GM19372 (cell line): ENCODE data around the gene GLIS1.

ENCODE experiments used
- ATAC-seq: cut with Tn5 transposase; IDR thresholded peaks from one replicate; pipeline ENCODE4 v1.9.1; 2021; ENCODE audit warnings: mild to moderate bottlenecking, low read depth, moderate library complexity; ENCODE audit not compliant: unreplicated experiment

Gene GLIS1

DNA sequence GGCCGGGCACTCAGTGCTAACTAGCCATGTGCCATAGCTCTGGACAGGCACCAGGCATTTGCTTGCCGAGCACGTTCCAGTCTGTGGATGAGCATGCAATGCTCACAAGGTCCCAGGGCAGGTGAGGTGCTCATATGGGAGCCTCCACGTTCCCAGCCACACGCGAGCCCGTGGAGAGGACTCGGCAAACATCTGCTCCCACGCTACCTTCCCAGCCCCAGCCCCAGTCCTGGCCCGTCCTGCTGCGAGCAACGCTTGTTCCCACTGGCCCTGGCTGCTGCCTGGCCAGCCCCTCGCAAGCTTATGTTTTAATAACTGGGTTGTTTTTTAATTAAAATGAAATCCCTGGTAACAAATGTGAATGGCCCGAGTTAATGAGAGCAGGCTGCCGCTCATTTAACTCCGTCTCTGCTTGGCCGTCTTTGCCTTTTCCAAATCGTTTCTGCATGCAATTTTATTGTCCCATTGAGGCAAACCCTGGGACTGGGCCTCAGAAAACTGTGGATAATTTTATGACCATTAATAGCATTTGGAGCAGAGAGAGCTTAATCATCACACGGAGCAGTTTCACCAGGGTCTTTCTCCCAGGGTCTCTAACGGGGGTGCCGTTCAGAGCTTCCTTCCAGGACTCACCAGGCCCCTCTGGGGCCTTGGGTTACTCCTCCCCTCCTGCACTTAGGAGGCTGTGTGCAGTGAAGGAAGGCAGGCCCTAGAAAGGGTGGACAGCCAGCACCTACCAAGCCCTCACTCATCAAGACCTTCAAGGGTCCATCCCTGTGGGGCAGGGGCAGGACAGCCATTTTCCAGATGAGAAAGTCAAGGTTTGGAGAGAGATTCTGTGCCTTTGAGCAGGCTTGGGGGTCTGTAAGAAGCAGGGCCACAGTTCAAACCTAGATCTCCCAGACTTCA lies 136.8 kb downstream of the GLIS1 start:
- no peak for ATAC-seq

DNA sequence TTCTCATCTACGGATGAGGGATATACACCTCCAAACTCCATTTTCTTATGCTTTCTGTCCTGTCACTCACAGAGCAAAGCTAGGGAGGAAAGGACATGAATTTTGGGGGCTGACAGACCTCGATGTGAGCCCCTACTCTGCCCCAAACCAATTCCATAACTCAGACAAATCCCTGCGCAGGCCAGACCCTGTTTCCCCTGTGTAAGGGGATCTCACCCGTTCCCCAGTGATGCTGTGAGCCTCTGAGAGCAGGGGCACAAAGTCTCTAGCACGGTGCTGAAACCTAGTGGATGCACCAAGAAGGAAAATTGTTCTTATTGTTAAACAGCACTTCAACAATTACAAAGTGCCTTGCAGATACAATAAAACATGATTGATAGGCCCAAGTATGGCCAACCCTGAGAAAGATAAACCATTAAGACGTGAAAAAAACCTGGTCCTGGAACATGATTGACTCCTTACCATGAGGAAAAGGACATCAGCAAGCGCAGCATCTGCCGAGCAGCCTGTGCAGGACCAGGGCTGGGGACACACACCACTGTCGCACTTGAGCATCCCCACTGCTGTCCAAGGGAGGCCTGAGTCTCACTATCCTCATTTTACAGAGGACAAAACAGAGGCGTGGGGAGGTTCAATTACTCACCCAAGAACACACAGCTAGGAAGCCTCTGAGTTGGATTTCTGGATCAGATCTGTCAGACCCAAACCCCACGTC lies 137.8 kb downstream of the GLIS1 start:
- ATAC-seq: no peak

DNA sequence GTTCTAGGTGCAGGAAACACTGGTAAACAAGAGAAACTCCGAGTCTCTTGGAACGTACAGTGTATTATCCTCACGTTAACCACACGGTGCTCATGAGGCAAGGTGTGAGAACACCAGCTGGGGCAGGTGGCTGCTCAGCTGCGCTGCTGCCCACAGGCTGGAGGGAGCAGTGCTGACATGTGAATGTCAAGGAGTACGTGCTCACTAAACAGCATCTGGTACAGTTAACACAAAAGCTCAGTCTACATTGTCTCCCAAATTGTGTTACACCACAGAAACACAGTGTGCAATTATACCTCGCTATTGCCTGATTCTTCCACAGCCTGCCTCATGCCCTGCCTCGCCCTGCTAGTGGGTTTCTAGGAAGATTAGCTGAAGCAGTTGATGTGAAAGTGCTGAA lies 138.4 kb downstream of the GLIS1 start:
- no peak for ATAC-seq

DNA sequence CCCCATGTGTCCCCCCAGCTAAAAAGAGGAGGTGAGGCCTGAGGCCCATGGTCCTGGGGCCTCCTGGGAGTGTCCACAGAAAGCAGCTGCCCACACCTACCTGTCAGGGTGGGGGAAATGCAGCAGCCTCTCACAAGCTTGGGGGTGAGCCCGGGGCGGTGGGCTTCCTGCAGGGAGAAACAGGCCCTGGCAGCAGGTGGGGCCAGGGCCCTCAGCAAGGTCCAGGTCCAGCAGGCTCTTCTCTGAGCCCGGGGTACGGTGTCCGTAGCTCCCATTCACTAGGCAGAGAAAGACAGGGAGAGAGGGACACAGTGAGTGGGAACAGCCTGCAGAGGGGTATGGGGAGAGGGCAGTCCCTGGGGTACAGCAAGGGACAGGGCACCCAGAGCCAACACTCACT lies 139.0 kb downstream of the GLIS1 start:
- no peak for ATAC-seq

DNA sequence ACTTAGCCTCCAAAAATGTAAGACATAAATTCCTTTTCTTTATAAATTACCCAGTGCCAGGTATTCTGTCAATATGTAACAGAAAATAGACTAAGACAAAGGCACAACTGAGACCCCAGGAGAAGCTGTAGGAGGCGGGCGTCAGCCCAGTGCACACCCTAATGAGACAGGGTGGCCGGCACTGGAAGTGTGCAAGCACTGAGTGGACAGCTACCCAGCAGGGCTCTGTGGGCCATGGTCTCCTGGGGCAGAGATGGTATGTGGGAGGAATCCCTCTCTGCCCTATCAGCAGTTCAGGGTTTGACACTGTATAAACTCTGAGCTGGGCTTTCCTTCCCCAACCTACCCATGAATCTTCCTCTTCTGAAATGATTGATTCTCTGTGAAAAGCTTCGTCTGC lies 139.5 kb downstream of the GLIS1 start:
- no peak for ATAC-seq

DNA sequence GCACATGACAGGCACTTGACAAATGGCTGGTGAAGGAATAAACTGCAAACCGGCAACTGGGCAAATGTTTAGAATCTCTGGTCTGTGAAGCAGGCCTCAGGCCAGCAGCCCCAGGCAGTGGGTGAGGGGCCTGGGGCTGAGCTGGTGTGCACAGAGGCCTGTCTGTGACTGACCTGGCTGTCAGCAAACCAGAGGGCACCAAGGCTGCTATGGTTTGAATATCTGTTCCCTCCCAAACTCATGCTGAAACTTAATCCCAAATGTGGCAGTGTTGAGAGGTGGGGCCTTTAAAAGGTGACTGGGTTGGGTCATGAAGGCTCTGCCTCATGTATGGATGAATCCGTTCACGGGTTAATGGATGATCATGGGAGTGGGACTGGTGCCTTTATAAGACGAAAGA lies 140.0 kb downstream of the GLIS1 start:
- no peak for ATAC-seq

DNA sequence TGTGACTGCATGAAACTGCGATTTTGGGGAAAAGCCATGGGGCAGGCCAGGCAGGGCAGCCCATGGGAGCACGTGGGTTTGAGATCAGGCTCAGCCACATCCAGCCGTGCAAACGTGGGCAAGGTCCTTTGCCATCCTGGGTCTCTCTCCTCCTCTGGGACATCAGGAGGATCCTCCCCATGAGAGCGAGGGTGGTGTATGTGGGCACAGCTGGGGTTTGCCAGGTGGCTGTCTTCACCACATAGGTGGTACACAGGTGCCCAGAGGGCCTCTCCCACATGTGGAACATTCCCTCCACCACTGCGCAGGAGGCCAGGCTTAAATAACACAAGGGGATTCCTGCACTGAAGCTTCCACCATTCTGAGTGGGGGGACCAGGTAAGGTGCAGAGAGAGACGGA lies 143.1 kb downstream of the GLIS1 start:
- no peak for ATAC-seq

DNA sequence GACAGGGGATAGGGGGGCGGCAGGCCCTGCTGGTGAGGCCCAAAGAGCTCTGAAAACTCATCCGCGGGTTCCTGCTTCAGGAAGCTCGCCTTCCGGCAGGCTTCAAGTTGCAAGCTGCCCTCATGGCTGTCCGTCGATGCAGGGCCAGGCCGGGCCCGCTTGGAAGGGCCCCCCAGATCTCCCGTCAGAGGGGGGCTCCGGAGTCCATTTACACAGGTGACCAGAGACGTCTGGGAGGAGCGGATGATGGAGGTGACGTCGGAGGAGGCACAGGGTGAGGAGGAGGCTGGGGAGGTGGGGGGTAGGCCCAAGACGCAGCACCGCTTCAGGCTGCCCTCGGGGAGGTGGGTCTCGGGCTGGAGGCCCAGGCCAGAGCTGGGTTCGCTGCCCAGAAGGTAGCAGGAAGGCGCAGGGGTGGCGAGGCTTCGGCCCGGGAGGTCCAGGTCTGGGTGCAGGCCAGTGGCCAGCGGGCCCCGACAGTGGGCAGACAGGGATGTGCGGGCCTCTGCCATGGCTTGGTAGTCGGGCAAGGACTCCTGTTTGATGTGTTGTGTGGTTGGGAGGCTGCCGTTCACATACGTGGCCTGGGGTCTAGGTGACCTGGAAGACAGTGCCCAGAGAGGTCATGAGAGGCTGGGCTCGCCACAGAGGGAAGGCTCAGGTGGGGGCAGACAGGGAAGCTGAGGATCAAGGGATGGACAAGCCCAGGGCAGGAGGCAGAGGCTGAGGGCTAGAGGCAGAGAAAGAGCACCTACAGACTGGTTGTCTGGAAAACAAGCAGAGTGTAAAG lies 144.4 kb downstream of the GLIS1 start:
- ATAC-seq: no peak

DNA sequence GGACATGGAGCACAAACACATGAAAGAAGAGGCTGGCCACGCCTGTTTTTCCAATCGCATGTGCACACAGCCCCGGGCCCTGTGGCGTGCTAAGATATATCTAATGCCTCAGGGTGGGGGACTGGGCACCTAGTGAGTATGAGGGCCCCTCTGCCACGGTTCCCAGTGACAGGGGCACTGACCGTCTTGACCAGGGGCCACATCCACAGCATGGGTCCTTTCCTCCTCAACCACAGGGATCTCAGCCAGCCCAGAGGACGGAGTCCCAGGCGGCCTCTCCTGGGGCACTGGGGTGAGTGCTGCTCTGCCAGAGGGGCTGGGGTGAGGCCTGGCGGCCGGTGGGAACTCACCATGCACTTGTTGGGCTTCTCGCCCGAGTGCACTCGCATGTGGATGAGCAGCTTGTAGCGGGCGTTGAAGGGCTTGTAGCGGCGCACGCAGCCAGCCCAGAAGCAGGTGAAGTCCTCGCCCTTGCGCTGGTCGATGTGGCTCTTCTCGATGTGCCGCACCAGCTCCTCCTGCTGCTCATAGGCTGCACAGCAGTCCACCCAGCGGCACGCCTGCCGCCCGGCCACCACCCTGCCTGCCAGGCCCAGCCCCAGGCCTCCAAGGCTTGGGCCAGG lies 145.1 kb downstream of the GLIS1 start:
- ATAC-seq: no peak

DNA sequence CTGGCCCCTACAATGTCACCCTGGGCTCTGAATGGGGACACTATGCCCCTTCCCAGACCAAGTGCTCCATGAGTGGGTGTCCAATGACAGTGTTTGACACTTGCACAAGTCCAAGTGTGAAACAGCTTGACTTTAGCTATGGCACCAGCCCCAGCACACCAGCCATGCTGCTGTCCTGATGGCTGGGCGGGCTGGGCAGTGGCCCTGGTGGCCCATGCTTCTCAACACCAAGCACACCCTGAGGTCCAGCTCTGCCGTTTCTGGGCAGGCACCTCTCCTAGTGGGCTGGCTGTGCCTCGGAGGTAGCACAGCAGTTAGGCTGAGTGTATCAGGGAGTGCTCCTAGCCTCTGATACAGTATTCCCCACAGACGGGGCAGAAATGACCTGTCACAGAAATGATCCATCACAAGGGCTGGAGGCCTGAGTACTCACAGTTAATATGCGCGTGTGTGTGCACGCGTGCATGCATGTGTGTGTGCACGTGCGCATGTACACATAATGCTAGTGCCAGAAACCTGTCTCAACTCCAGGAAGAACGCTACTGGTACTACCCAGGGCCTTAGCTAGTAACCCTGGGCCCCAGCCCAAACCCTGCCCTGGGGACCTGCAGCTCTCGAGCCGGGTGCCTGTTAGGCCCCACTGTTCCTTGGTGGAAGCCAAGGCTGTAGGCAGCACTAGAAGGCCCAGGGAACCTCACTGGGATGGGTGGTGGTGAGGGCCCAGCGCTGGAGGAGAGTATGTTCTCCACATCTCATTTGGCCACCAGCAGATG lies 145.8 kb downstream of the GLIS1 start:
- no peak for ATAC-seq

DNA sequence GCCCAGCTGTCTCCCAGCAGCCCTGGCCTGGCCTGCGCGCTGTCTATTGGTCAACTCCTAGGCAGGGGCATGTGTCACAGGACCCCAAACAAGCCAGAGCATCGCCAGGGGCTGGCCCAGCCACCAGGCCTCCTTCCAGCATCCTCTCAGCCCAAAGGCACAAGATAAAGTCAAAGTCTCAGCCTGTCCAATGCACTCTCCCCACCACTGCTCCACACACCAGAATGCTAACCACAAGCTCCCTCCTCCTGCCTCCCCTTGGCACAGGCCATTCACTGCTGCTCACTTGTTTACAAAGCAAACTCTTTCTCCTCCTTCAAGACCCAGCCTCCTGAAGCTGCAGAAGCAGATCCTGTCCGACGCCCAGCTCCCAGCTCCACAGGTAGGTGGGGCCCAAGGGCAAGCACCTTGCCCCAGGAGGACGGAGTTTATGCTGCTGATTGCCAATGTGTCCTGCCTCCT lies 146.4 kb downstream of the GLIS1 start:
- no peak for ATAC-seq

DNA sequence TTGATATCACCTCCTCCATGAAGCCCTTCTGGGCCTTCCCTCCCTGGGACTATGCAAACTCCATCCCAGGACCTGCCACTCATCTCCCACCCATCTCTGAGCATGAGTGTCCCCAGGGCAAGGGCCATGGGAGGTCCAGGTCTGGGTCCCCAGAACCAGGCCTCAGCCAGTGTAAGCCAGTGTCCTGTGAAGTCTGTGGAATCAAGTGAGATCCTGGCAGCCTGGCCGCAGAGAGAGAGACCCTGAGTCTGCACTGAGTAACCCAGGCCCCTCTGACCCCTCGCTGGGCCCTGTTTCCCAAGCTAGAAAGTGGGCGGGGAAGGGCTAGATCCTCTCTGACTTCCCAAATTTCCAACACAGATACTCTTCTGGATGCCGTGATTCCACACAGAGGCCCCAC lies 147.0 kb downstream of the GLIS1 start:
- no peak for ATAC-seq

DNA sequence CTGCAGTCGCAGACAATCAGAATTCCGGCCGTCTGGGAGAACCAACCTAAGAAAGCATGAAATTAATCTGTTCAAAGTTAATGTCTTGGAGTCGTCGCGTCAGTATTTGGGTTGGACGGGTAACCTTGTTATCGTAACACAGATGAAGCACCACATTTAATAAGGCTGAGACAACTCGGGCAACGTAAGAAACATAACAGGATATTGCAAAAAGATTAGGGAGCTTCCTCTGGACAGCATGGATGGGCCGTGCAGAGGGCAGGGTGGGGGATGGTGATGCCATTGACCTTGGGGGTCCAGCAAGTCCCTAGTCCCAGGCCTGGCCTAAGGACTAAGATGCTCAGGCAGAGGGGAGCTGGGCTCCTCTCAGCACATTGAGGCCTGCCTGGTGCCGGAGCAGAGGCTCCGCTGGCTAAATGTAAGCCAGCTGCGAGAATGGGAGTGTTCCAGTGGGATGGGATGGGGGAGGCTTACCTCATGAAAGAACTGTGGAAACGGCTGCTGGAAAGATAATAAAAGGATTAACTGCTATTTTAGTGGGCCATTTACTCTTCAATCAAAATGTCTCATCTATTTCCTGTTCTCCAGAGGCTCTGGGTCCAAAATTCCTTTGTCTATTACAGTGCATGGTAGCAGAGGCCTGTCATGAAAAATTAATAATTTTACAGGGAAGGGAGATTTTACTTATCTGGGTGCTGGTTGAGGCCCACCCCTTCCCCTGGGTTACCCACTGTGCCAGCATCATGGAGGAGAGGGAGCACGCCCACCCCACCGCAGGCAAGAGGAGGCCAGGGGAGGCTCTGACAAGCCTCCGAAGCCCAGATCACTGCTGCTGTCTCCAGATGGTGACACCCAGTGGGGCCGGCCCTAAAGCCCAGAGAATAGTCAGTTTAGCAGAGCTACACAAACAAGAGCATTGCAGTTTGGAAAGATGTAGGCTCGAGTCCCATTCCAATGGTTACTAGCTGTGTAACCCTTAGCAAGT lies 148.1 kb downstream of the GLIS1 start:
- ATAC-seq: no peak

DNA sequence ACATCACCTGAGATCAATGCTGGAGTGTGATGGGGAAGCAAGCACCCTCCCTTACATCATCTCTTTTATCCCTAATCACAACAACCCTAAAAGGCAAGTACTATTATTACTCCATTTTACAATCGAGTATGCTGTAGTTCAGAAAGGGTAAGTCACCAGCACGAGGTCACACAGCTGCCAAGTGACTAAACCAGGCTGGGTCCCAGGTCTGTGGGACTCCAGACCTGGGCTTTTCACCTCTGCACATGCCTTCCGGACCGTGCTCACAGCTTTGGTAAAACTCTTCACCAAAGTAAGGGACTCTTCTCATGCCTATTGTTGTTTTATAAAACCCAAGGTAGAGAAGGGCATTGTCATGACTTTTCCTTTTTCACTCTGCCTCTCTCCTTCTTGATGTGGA lies 148.9 kb downstream of the GLIS1 start:
- no peak for ATAC-seq

DNA sequence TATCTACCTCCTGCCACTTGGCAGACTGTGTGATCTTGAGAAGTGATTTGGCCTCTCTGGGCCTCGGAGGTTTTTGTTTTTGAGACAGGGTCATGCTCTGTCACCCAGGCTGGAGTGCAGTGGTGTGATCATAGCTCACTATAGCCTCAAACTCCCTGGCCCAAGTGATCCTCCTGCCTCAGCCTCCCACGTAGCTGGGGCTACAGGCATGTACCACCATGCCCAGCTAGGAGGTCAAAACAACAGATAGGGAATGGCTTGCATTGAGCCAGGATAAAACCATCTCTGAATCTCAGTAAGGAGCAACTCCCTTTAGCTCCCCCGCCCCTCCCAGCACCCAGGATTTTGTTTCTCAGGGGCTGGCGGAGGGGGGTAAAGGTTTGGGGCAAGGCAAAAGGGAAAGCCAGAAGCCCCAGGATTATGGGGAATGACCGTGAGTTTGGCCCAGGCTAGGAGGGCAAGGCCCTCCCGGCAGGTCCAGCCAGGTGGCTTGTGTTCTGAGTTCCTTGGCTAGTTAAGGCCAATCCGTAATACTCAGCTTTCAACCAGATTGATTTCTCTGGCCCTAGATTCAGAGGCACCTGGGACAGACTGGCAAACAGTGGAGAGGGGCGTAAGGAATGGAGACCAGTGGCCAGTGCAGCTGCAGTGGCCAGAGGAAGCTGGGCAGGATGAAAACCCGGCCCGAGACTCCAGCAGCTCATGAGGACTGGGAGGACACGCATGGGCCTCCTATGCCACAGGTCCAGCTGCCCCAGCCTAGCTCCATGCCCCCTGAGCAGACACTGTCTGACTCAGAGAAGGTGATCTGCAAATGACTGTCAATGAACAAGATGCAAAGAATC lies 149.7 kb downstream of the GLIS1 start:
- ATAC-seq: no peak

DNA sequence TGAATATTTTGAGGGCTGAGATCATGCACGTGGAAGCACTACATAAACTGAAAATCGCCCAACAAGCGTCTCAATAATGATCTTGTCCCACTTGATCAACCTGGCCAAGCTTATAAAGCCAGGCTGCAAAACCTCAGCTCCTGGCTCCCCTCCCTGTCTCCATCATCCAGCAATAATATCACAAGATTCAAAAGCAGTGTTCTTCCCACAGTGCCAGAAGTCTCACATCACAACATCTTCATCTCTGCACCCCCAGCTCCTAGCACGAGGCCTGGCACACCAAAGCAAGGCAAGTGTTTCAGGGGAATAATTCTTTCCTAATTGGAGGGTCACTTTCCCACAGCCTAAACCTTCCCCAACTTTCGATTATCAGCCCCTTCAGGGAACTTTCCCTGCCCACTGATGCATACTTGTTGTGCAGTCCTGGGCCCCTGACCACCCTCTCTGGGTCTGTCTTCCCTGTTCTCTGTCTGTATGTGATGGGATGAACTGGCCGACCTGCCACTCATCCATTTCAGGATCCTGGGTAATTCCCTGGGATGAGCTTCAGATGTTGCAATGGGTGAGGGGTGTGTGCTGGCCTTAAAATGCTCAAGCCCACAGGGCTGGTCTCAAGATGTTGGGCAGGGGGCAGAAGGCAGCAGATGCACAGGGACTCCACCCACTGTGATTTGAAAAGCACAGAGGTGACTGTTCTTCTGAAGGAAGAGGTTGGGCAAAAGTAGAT lies 150.7 kb downstream of the GLIS1 start:
- no peak for ATAC-seq
